Measurements from ENCODE around the gene NRTN.
A peak's percentile ranks its signal among the peaks of the same experiment; 100 is the strongest.

The NRTN gene

DNA sequence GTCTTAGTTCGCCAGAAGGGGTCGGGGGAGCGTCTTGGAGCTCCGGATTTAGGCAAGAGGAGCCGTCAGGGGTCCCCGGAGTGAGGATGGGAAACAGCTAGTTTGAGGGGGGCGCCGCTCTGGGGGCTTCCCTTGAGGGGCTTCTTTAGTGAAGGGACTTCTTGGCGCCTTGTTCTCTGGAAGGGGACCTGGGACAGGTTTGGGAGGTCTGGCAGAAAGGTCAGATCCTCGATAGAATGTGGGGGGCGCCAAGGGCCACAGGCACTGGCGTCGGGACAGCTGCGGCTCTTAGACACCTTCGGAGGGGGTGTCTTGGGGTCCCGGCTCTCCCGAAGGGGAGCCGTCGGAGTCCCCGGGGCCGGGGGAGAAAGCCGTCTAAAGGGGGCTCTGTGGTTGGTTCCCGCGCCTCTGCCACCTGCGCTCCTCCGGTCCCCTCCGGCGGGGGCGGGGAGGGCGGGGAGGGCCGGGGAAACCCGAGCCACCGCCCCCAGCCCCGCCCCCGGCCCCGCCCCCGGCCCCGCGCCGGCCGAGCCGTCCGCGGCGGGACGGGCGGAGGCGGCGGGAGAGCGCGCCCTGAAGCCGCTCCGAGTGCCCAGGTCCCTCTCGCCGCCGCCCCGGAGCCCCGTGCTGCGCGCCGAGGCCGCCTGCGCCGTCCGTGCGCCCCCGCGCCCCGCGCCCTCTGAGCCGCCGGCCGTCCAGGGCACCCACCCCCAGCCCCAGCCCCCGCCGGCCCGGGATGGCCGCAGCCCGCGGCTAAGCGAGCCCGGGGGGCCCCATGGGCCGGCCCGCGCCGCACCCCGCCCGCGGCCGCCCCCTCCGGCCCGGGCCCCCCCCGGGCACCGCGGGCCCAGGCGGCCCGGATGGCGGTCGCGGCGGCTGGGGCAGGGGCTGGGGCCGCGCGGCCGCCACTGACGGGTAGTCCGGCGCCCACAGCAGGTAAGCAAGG lies at the start of gene NRTN:
Gene NRTN (plus strand): TSS at position 552 of the 946 bp plus-strand sequence. CDS start 19,099 bp downstream, outside the sequence.
- peak; percentile 7 for ATAC-seq
- TF ChIP-seq ZC3H10 (CRISPR knock-in tag; IDR thresholded peaks at IDR 0.05) (no peak), BACH2 (CRISPR knock-in tag; IDR thresholded peaks at IDR 0.05; ENCODE audit: borderline replicate concordance) (no peak), ZFP30 (CRISPR knock-in tag; IDR thresholded peaks at IDR 0.05) (no peak), CSDC2 (CRISPR knock-in tag; IDR thresholded peaks at IDR 0.05) (no peak), ZNF565 (CRISPR knock-in tag; conservative IDR thresholded peaks at IDR 0.05; ENCODE audit: low read depth) (no peak), ZNF70 (CRISPR knock-in tag; IDR thresholded peaks at IDR 0.05) (no peak), PATZ1 (CRISPR knock-in tag; IDR thresholded peaks at IDR 0.05; ENCODE audit: borderline replicate concordance) (no peak), PPARA (CRISPR knock-in tag; IDR thresholded peaks at IDR 0.05; ENCODE audit: borderline replicate concordance) (no peak), ZFP3 (CRISPR knock-in tag; IDR thresholded peaks at IDR 0.05) (no peak), ESRRG (CRISPR knock-in tag; IDR thresholded peaks at IDR 0.05) (no peak), ZNF8 (CRISPR knock-in tag; IDR thresholded peaks at IDR 0.05) (no peak)
- TF ChIP-seq, protein P1, sequence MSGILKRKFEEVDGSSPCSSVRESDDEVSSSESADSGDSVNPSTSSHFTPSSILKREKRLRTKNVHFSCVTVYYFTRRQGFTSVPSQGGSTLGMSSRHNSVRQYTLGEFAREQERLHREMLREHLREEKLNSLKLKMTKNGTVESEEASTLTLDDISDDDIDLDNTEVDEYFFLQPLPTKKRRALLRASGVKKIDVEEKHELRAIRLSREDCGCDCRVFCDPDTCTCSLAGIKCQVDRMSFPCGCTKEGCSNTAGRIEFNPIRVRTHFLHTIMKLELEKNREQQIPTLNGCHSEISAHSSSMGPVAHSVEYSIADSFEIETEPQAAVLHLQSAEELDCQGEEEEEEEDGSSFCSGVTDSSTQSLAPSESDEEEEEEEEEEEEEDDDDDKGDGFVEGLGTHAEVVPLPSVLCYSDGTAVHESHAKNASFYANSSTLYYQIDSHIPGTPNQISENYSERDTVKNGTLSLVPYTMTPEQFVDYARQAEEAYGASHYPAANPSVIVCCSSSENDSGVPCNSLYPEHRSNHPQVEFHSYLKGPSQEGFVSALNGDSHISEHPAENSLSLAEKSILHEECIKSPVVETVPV (CRISPR knock-in tag; IDR thresholded peaks at IDR 0.05), result no peak

DNA sequence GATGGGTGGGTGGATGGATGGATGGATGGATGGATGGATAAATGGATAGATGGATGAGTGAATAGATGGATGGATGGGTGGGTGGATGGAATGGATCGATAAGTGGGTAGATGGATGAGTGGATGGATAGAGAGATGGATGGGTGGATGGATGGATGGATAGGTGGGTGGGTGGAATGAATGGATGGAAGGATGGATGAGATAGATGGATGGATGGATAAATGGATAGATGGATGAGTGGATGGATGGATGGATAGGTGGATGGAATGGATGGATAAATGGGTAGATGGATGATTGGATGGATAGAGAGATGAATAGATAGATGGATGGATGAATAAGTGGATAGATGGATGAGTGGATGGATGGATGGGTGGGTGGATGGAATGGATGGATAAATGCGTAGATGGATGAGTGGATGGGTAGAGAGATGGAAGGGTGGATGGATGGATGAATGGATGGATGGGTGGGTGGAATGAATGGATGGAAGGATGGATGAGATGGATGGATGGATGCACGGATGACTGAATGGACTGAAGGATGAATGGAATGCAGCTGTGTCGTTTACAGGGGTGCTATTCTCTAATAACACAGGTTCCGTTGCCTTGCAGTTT lies 42.2 kb upstream of the NRTN start:
- ATAC-seq, result no peak
- TF ChIP-seq ISL1 (CRISPR knock-in tag; IDR thresholded peaks at IDR 0.05), result no peak
- TF ChIP-seq, protein P1 (CRISPR knock-in tag; IDR thresholded peaks at IDR 0.05), result no peak
- no peak for TF ChIP-seq ARNTL (CRISPR knock-in tag; IDR thresholded peaks at IDR 0.05; ENCODE audit: borderline replicate concordance, low read depth)
- TF ChIP-seq CREB5 (CRISPR knock-in tag; IDR thresholded peaks at IDR 0.05; ENCODE audit: low read depth), result no peak
- no peak for TF ChIP-seq PPARA (CRISPR knock-in tag; IDR thresholded peaks at IDR 0.05; ENCODE audit: borderline replicate concordance)

- no peak for ATAC-seq
- TF ChIP-seq ESRRG (CRISPR knock-in tag; IDR thresholded peaks at IDR 0.05), result no peak
- TF ChIP-seq RARB (CRISPR knock-in tag; IDR thresholded peaks at IDR 0.05), result no peak
- no peak for TF ChIP-seq ARNTL (CRISPR knock-in tag; IDR thresholded peaks at IDR 0.05; ENCODE audit: borderline replicate concordance, low read depth)
- TF ChIP-seq TSHZ2 (CRISPR knock-in tag; IDR thresholded peaks at IDR 0.05), result no peak
- TF ChIP-seq ZFP30 (CRISPR knock-in tag; IDR thresholded peaks at IDR 0.05), result no peak
- TF ChIP-seq BACH2 (CRISPR knock-in tag; IDR thresholded peaks at IDR 0.05; ENCODE audit: borderline replicate concordance), result no peak
- no peak for TF ChIP-seq ZNF70 (CRISPR knock-in tag; IDR thresholded peaks at IDR 0.05)
- TF ChIP-seq SNAI2 (CRISPR knock-in tag; IDR thresholded peaks at IDR 0.05), result no peak
- no peak for TF ChIP-seq PATZ1 (CRISPR knock-in tag; IDR thresholded peaks at IDR 0.05; ENCODE audit: borderline replicate concordance)
- no peak for TF ChIP-seq TOX (CRISPR knock-in tag; IDR thresholded peaks at IDR 0.05; ENCODE audit: borderline replicate concordance)
Measured at GRCh38 chr19:5765220-5765619, 39.6 kb upstream of the NRTN start.

Measured in SK-N-SH treated with all-trans-retinoic acid at 6 μM for 48 hours (cell line).